Karpas-422 (cell line): ENCODE data around the gene SLC12A9. TPM values are rescaled to one million over a fixed set of nuclear protein-coding genes. Genes with fewer than 3 reads are reported as not detected.

Experiments
- DNase-seq: peaks from one replicate; pipeline ENCODE4 v3.0.0-alpha.2; 2015
- H2AFZ ChIP-seq: fragments of 200-600 bp; sonication (generic); 2 replicates; pipeline ENCODE4 v1.6.1; 2014; ENCODE audit warnings: antibody characterized with exemption, low read length, mixed read lengths
- H3K27ac ChIP-seq: fragments of 200-600 bp; sonication (generic); 2 replicates; pipeline ENCODE4 v1.5.1; 2014; ENCODE audit warnings: mild to moderate bottlenecking, low read length, moderate library complexity
- H3K27me3 ChIP-seq: fragments of 200-600 bp; sonication (generic); 2 replicates; pipeline ENCODE4 v1.6.1; 2014; ENCODE audit warnings: low read length, mixed read lengths
- H3K36me3 ChIP-seq: fragments of 200-600 bp; sonication (generic); 2 replicates; pipeline ENCODE4 v1.6.1; 2014; ENCODE audit warnings: low read length, mixed read lengths; ENCODE audit not compliant: insufficient read depth
- H3K4me1 ChIP-seq: fragments of 200-600 bp; sonication (generic); 2 replicates; pipeline ENCODE4 v1.6.1; 2014; ENCODE audit warnings: mild to moderate bottlenecking, low read length, mixed read lengths
- H3K4me2 ChIP-seq: fragments of 200-600 bp; sonication (generic); 2 replicates; pipeline ENCODE4 v1.6.1; 2014; ENCODE audit warnings: low read length, low read depth, mild to moderate bottlenecking; ENCODE audit not compliant: poor library complexity, severe bottlenecking
- H3K4me3 ChIP-seq: fragments of 200-600 bp; sonication (generic); 2 replicates; pipeline ENCODE4 v1.5.1; 2014; ENCODE audit warnings: mild to moderate bottlenecking, antibody characterized with exemption, low read length, mixed read lengths
- H3K79me2 ChIP-seq: fragments of 200-600 bp; sonication (generic); 2 replicates; pipeline ENCODE4 v1.6.1; 2014; ENCODE audit warnings: mild to moderate bottlenecking, low read length, mixed read lengths
- H3K9ac ChIP-seq: fragments of 200-600 bp; sonication (generic); 2 replicates; pipeline ENCODE4 v1.6.0; 2014; ENCODE audit warnings: low read length
- H3K9me2 ChIP-seq: fragments of 200-600 bp; sonication (generic), shearing (Covaris generic); replicated peaks from 2 replicates; pipeline ENCODE4 v1.6.0; 2014; ENCODE audit warnings: mild to moderate bottlenecking, low read length, moderate library complexity; ENCODE audit not compliant: insufficient read depth
- H3K9me3 ChIP-seq: fragments of 300-700, 200-600 bp; sonication (generic); 2 replicates; pipeline ENCODE4 v1.6.1; 2014; ENCODE audit warnings: low read length, mixed read lengths
- H4K20me1 ChIP-seq: fragments of 200-600 bp; sonication (generic); 2 replicates; pipeline ENCODE4 v1.6.1; 2014; ENCODE audit warnings: mild to moderate bottlenecking, antibody characterized with exemption, low read length, low read depth; ENCODE audit not compliant: insufficient read depth
- total RNA-seq: library from RNA; depleted of rRNA; stranded (reverse); fragments of >200 nt; shearing (Covaris generic); gene quantifications from 2 replicates; pipeline ENCODE4 v1.2.3, GENCODE V29; 2014; ENCODE audit warnings: low replicate concordance

The SLC12A9 gene
- total RNA-seq, 1 experiment from 2014 or later: 21.0 TPM

DNA sequence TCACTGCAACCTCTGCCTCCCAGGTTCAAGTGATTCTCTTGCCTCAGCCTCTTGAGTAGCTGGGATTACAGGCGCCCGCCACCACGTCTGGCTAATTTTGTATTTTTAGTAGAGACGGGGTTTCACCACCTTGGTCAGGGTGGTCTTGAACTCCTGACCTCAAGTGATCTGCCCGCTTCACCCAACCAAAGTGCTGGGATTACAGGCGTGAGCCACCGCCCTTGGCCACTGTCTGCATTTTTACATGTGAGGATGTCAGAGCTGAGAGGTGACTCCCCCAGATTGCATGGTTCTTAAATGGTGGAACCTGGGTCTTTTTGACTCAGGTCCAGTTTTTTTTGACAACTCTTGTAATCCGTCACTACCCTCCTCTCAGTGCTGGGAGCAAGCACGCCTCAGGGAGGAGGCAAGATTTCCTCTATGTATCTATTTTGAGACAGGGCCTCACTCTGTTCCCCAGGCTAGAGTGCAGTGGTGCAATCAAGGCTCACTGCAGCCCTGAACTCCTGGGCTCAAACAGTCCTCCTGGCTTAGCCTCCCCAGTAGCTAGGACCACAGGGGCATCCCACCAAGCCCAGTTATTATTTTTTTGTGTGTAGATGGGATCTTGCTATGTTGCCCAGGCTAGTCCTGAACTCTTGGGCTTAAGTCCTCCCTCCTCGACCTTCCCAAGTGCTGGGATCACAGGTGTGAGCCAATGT lies 21.2 kb downstream of the SLC12A9 start:
- H4K20me1 ChIP-seq: peaks cover 32% of the 10 kb centered on the region; the same call in 1 of the 2 replicates
- peak overlapping the region; percentile 76 for H3K4me2 ChIP-seq
- peaks cover 28% of the 10 kb centered on the region for H3K4me1 ChIP-seq
- H3K9ac ChIP-seq: peak overlapping the region; percentile 91
- H3K4me3 ChIP-seq: peak overlapping the region; percentile 78
- no peak overlapping the region for H3K27ac ChIP-seq
- H3K9me3 ChIP-seq: no peaks in the 10 kb centered on the region
- no peak for DNase-seq
- no peak overlapping the region for H2AFZ ChIP-seq
- peaks cover 28% of the 10 kb centered on the region for H3K36me3 ChIP-seq
- H3K79me2 ChIP-seq: peaks cover 48% of the 10 kb centered on the region
- no peaks in the 10 kb centered on the region for H3K9me2 ChIP-seq
- H3K27me3 ChIP-seq: no peaks in the 10 kb centered on the region

- H3K79me2 ChIP-seq: peaks cover 50% of the 10 kb centered on the region
These were observed 21.7 kb downstream of the SLC12A9 start for GRCh38 chr7:100874300-100874576.

GRCh38 chr7:100874577-100875355 lies 22.3 kb downstream of the SLC12A9 start, which contains the start of gene SRRT:
Gene SRRT, plus strand, starts transcription at chr7:100875103. Its CDS starts 488 bp downstream, at chr7:100875591.
- Histone ChIP-seq H2AFZ (no peak within 1 kb of the TSS; the same call in 1 of the 2 replicates), H3K9me3 (no peaks in the 10 kb centered on the region), H3K27me3 (no peaks in the 10 kb centered on the region), H3K9ac (peak within 1 kb of the TSS; percentile 91), H3K4me2 (peak within 1 kb of the TSS; percentile 76), H3K4me3 (peak within 1 kb of the TSS; percentile 78), H3K4me1 (peaks cover 28% of the 10 kb centered on the region), H3K36me3 (peaks cover 37% of the 10 kb centered on the region), H3K9me2 (no peaks in the 10 kb centered on the region), H3K79me2 (peaks cover 55% of the 10 kb centered on the region), H3K27ac (peak within 1 kb of the TSS; percentile 72), H4K20me1 (peaks cover 42% of the 10 kb centered on the region)
- peak; percentile 100 for DNase-seq

More at GRCh38 chr7:100874300-100874576, 21.7 kb downstream of the SLC12A9 start:
- no peaks in the 10 kb centered on the region for H3K9me3 ChIP-seq
- peak overlapping the region; percentile 91 for H3K9ac ChIP-seq
- H3K4me1 ChIP-seq: peaks cover 28% of the 10 kb centered on the region
- H3K27me3 ChIP-seq: no peaks in the 10 kb centered on the region
- peaks cover 32% of the 10 kb centered on the region for H3K36me3 ChIP-seq
- peak overlapping the region; percentile 76 for H3K4me2 ChIP-seq
- peaks cover 37% of the 10 kb centered on the region; the same call in 1 of the 2 replicates for H4K20me1 ChIP-seq
- DNase-seq: no peak
- H3K4me3 ChIP-seq: peak overlapping the region; percentile 78
- peak overlapping the region; percentile 68 for H3K27ac ChIP-seq
- no peaks in the 10 kb centered on the region for H3K9me2 ChIP-seq
- H2AFZ ChIP-seq: no peak overlapping the region; the same call in 1 of the 2 replicates

- peak overlapping the region; percentile 78 for H3K4me3 ChIP-seq
- H3K27me3 ChIP-seq: no peaks in the 10 kb centered on the region
- H3K9ac ChIP-seq: peak overlapping the region; percentile 91
- H3K9me2 ChIP-seq: no peaks in the 10 kb centered on the region
- H3K36me3 ChIP-seq: peaks cover 40% of the 10 kb centered on the region
- H3K9me3 ChIP-seq: no peaks in the 10 kb centered on the region
- H3K4me1 ChIP-seq: peaks cover 28% of the 10 kb centered on the region
- H4K20me1 ChIP-seq: peaks cover 46% of the 10 kb centered on the region
- peak; percentile 79 for DNase-seq
- peak overlapping the region; percentile 76 for H3K4me2 ChIP-seq
- peak overlapping the region; percentile 72 for H3K27ac ChIP-seq
- H3K79me2 ChIP-seq: peaks cover 59% of the 10 kb centered on the region
- no peak overlapping the region for H2AFZ ChIP-seq
These were observed 22.8 kb downstream of the SLC12A9 start for GRCh38 chr7:100875356-100875751.

GRCh38 chr7:100878013-100878412 lies 25.5 kb downstream of the SLC12A9 start:
- no peaks in the 10 kb centered on the region for H3K9me3 ChIP-seq
- no peak for DNase-seq
- no peaks in the 10 kb centered on the region for H3K27me3 ChIP-seq
- H3K4me3 ChIP-seq: no peak overlapping the region
- peaks cover 72% of the 10 kb centered on the region for H3K79me2 ChIP-seq
- no peak overlapping the region for H3K27ac ChIP-seq
- peak overlapping the region; percentile 76 for H3K4me2 ChIP-seq
- H3K9me2 ChIP-seq: no peaks in the 10 kb centered on the region
- H2AFZ ChIP-seq: no peak overlapping the region
- H4K20me1 ChIP-seq: peaks cover 59% of the 10 kb centered on the region
- H3K36me3 ChIP-seq: peaks cover 48% of the 10 kb centered on the region
- H3K9ac ChIP-seq: no peak overlapping the region
- H3K4me1 ChIP-seq: peaks cover 28% of the 10 kb centered on the region

DNA sequence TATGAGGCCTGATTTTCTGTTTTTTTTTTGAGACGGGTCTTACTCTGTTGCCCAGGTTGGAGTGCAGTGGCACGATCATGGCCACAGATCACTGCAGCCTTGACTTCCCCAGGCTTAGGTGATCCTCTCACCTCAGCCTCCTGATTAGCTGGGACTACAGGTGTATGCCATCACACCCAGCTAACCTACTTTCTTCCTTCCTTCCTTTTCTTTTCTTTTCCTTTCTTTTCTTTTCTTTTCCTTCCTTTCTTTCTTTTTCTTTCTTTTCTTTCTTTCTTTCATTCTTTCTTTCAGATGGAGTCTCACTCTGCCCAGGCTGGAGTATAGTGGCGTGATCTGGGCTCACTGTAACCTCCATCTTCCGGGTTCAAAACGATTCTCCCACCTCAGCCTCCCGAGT lies 26.2 kb downstream of the SLC12A9 start:
- Histone ChIP-seq H3K79me2 (peaks cover 72% of the 10 kb centered on the region), H3K27ac (no peak overlapping the region), H3K9ac (no peak overlapping the region), H4K20me1 (peaks cover 65% of the 10 kb centered on the region), H3K9me3 (no peaks in the 10 kb centered on the region), H3K4me3 (no peak overlapping the region), H2AFZ (no peak overlapping the region), H3K4me1 (peaks cover 28% of the 10 kb centered on the region), H3K27me3 (no peaks in the 10 kb centered on the region), H3K4me2 (no peak overlapping the region), H3K36me3 (peaks cover 47% of the 10 kb centered on the region), H3K9me2 (no peaks in the 10 kb centered on the region)
- no peak for DNase-seq

DNA sequence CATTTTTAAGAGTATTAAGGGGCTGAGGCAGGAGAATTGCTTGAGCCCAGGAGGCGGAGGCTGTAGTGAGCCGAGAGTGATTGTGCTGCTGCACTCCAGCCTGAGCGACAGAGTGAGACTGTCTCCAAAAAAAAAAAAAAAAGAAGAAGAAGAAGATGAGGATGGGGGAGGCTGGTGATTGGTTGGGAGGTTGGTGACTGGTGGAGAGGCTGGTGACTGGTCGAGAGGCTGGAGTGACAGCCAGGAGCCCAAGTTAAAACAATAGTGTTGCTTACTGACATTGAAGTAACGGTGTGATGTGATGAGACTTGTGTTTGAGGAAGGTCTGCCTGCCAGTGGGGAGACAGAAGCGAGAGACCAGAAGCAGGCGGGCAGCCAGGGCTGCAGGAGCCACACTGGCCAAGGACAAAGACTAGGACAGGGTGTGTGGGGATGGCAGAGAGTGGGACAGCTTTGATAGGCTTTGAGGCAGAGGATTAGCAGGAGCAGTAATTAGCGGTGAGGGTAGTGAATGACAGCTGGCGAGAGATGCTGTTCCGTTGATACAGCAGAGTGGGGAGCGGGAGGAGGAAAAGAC lies 27.3 kb downstream of the SLC12A9 start:
- H3K4me2 ChIP-seq: no peak overlapping the region
- H3K4me3 ChIP-seq: no peak overlapping the region
- no peak overlapping the region for H3K27ac ChIP-seq
- H3K9me3 ChIP-seq: no peaks in the 10 kb centered on the region
- no peak overlapping the region for H3K9ac ChIP-seq
- no peak for DNase-seq
- H3K9me2 ChIP-seq: no peaks in the 10 kb centered on the region
- no peaks in the 10 kb centered on the region for H3K27me3 ChIP-seq
- H3K36me3 ChIP-seq: peaks cover 40% of the 10 kb centered on the region
- peaks cover 18% of the 10 kb centered on the region for H3K4me1 ChIP-seq
- peaks cover 65% of the 10 kb centered on the region for H4K20me1 ChIP-seq
- peaks cover 65% of the 10 kb centered on the region for H3K79me2 ChIP-seq
- no peak overlapping the region for H2AFZ ChIP-seq

GRCh38 chr7:100880645-100881044 lies 28.1 kb downstream of the SLC12A9 start:
- no peaks in the 10 kb centered on the region for H3K27me3 ChIP-seq
- H3K9ac ChIP-seq: no peak overlapping the region
- H3K4me2 ChIP-seq: no peak overlapping the region
- H3K27ac ChIP-seq: no peak overlapping the region
- H3K4me1 ChIP-seq: peaks cover 19% of the 10 kb centered on the region
- no peak for DNase-seq
- H4K20me1 ChIP-seq: peaks cover 60% of the 10 kb centered on the region
- H3K4me3 ChIP-seq: no peak overlapping the region
- H3K79me2 ChIP-seq: peaks cover 58% of the 10 kb centered on the region
- H3K36me3 ChIP-seq: peaks cover 40% of the 10 kb centered on the region
- H3K9me2 ChIP-seq: no peaks in the 10 kb centered on the region
- no peaks in the 10 kb centered on the region for H3K9me3 ChIP-seq
- no peak overlapping the region for H2AFZ ChIP-seq
